HG03066 (cell line): ENCODE data around the gene TMEM128.
"Not testable (repeated sequence)": the region's sequence is repeated elsewhere in the genome, so short reads cannot be mapped to it uniquely, and the experiment has no call there.

Experiments
- ATAC-seq: cut with Tn5 transposase; IDR thresholded peaks from one replicate; pipeline ENCODE4 v1.9.1; 2021; ENCODE audit warnings: low read depth; ENCODE audit not compliant: unreplicated experiment

TMEM128 gene

GRCh38 chr4:4202510-4202909 is 45.5 kb downstream of the TMEM128 start:
- no peak for ATAC-seq

GRCh38 chr4:4200624-4201023 is 47.4 kb downstream of the TMEM128 start:
- ATAC-seq, result no peak

DNA sequence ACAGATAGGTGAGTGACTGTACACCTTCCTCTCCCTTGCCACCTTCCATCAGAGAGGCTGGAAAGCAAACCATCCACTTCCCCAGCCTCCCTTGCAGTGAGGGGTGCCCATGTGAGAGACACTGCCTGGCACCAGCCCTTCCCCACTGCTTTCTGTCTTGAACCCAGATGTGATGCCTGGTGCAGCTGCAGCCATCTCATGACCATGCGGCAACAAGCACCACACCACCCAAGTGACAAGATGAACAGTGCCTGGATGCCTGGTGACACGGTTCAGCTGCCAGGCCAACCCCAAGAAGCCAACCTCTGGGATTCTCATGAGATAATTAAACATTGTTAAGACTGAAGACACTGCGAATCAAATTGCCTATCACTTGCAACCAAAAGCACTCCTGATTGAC is 52.7 kb downstream of the TMEM128 start:
- no peak for ATAC-seq

- not testable (repeated sequence) for ATAC-seq
Observed at GRCh38 chr4:4188557-4188956, 59.5 kb downstream of the TMEM128 start.
